Daoy (cell line): Measurements from ENCODE around the gene TTLL6. TPM values are rescaled to one million over a fixed set of nuclear protein-coding genes. Genes with fewer than 3 reads are reported as not detected.

Experiments
- DNase-seq: peaks from one replicate; pipeline ENCODE4 v3.0.0-alpha.2; 2015; ENCODE audit warnings: low read depth
- total RNA-seq: library from RNA; depleted of rRNA; stranded (reverse); fragments of >200 nt; shearing (Covaris generic); gene quantifications from 2 replicates; pipeline ENCODE4 v1.2.3, GENCODE V29; 2014

Gene TTLL6
- total RNA-seq, 1 experiment from 2014 or later, result not detected

DNA sequence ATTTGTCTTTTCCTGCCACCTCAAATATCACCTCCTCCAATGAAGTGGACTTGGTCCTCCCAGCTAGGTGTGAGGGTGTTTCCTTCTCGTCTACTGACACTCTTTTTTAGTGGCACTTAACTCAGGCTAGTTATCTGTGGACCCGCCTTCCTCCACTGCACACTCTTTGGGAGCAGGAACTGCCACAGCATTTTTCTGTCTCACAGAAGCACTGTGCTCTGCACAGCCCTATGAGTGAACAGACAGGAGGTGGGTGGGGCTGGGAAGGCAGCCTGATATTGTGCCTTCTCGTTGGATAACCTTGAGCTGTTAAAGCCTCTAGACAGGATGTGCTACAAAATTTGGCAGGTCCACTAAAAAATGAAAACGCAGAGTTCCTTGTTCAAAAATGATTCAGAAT lies 56.6 kb downstream of the TTLL6 start:
- no peak for DNase-seq

DNA sequence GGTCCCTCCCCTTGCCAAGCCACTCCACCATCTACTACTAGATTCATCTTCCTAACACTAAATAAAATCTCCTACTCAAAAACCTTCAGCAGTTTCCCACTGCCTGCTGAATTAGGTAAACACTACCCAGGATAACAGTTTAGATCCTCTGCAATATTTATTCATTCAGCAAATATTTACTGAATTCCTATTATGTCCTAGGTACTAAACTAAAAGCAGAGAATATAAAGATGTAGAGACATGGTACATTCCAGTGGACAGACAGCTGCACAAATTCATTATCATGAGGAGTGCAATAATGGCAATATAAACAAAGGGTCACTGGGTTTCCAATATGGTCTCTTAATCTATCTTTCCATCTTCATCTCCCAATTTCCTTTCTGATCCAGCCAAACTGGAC lies 57.7 kb downstream of the TTLL6 start:
- DNase-seq, result no peak

DNA sequence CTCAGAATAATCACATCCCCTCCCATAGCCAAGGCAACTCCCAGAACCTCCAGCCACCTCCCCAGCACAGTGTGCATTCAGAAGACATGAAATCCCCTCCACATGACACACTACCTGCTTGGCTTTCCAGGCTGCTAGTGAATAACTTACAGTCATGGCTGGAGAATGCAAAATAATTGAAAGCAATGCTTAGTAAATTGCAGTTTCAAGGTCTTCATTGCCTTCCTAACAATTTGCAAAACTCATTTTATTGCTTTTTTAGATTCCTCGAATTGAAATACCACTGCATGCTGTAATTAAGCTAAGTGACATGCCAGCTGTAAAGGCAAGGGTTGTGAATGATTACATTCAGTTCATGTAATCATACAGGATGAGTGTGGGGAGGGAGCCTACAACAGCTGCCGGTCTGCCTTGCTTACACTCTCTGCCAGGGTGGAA lies 59.5 kb downstream of the TTLL6 start:
- DNase-seq, result peak; percentile 29

DNA sequence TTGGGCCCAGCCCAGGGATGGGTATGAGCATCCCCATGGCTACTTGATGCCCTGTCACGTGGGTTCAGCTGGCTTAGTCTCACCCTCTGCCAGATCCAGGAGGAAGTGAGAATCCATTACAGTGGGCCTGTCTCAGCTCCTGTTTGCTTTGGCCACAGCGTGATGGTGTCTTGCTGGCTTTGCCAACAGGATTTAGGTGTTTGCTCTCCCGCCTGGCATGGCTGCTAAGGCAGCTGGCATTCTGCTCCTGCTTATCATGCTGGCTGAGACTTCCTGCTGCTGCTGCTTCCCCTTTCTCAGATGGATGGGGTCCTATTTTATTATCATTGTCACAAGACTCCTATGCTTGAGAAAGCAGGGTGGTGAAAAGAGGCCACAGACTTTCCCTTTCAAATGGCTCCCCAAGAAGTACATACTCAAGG lies 60.2 kb downstream of the TTLL6 start:
- DNase-seq, result peak; percentile 12

DNA sequence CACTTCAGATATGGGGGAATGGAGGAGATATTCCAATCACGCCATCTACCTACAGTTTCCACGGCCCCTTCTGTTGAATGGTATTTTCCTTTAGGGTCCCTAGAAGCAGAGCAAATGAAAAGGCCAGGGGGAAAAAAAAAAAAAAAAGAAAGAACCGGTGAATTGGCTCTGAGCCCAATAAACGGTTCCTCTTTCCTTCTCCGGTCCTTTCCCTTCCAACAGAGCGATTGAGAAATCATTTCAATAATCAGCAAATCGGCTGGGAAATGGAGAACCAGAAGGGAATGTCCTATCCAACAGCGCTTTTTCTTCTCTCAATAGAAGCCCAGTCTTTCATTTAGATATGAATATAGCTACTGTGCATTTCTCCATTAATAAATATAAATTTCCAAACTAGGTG lies 61.7 kb downstream of the TTLL6 start:
- no peak for DNase-seq

DNA sequence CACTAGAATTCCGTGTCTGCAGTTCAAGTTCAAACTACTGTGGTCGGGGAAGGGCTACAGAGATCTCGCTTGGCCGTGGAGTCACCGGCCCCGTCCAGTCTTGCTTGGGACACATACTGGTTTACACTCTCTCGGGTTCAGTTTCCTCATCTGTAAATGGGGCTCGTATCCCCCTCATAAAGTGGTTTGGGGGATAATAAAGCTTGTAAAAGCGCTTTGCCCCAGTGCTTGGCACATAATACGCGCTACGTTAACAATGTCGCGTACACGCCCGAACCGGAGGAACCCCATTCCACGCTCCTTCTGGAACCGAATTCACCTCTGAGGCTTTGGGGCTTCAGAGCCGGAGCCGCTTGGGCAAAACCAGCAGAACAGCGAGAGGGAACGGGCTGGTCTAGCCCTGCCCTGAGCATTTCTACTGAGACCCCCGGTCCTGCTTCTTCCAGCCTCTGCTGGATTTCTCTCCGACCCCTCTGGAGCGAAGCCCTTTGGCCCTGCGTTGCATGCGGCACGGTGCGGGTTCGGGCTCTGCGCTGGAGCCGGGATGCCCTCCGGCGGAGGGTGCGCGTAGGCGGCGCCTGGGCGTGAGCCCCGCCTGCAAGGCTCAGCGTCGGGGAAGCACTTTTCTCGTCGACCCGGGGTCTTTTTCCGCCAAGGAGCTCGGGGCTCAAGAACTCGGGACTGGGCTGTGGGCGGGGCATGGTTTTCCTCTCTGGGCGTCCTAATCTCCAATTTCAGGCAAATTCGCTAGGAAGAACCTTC lies 62.3 kb downstream of the TTLL6 start:
- DNase-seq, result peak; percentile 13

DNA sequence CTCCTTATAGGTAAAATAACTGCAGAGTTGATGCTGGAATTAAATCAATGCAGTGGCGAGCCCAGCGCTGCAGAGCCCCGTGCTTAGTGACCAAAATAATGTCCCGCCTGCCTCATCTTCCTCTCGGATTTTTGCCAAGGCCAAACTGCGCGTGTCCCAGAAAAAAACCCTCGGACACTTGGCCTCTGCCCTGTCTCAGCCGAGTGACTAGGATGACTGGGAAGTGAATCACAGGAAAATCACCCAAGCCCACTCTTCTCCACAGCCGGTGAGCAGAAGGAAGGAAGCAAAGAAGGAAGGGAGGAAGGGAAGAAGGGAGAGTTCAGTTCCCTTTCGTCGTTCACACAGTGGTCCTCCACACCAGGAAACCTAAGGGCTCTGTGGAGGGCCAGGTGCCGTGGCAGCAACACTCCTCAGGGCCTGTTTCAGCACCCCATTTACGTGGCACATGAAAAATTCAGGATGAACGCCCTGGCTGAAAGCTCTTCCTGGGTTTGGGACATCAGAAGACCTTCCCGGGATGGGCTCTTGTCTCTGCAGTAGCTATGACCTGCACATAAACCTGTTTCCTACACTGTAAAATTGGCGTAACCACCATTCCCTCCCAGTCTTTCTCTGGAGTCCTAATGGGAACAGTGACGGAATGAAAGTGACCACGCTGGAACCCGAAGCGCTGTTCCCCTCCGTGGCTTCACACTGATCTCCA lies 63.1 kb downstream of the TTLL6 start:
- DNase-seq, result peak; percentile 17

DNA sequence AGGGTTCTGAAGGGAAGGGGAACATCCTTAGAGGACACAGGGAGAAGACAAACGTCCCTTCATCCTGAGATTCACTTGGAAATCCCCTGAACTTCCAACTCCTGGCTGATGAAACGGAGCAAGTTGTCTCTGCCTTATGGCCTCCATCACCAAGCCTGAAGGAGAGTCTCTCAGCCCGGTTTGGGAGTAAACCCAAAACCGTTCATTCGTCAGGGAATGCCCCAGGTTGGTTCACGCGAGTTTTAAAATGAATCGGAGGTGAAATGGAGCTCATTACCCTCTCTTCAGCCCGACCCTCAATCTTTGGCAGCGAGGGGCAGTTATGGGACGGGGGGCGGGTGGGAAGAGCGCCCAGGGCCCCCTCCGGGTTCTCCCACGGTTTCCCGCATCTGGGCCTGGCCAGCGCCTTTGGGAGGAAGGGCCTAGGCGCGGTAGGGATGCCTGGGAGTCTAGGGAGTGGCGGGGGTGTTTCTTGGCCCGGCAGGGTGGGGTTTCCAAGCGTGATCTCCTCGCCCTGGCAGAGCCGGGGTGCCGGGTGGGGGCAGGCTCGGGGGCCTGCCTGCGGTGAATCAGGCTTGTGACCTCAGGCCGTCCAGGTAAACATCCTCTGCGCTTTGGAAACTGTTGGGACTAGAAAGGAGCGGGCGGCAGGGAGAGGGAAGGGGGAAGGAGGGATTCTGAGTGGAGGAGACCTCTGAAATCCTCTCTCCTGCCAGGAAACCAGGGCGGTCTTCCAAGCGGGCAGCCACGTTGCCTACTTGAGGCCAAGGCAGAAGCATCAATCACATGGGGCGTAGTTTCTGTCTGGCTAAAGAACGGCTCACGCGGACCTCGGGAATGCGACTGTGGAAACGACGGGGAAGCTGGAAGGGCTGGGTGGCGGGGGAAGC lies 64.4 kb downstream of the TTLL6 start:
- DNase-seq, result no peak

DNA sequence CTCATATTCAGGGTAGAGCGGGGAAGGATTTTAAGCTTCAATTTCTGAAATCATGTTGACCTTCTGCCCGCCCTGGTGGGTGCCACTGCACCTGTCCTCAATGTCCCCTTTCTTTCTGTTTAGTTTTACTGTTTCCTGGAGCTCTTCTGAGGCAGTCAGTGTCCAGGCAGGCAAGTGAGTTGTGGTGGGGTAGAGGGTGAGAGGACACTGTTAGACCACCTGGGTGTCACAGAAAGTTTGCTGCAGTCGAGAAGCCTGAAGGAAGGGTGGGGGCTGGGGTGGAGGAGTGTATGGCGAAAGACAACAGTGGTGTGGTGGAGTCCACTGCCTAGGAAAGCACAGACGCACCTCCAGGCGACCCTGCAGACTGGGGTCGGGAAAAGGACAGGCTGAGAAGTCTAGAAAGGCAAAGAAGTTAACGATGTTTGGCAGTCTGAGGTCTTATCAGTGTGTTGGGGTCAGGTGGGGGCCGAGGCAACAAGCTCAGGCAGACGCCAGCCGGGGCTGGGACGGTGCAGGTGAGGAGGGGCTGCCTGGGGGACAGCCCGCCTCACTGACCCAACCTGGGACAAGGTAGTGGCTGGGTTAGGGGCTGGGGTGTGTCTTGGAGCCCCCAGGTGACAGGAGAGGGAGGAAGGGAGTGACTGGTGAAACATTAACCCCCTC lies 65.2 kb downstream of the TTLL6 start:
- DNase-seq, result no peak

DNA sequence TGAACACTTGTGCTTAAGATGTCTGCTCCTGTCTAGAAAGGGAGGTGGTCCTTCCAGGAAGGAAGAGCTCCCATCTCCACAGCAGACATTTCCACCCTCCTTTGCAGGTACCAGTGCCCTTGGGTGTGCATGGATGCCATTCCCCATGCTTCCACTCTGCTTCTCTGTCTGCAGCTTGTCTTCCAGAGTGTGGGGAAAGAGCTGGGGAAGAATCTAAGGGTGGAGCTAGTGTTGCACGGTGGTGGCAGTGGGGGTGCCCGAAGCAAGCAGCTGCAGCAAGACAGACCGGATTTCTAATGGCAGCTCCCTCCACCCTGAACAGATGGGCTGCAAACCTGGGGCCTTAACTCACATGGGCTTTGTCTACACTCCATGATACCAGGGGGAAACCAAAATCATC lies 65.9 kb downstream of the TTLL6 start:
- no peak for DNase-seq

DNA sequence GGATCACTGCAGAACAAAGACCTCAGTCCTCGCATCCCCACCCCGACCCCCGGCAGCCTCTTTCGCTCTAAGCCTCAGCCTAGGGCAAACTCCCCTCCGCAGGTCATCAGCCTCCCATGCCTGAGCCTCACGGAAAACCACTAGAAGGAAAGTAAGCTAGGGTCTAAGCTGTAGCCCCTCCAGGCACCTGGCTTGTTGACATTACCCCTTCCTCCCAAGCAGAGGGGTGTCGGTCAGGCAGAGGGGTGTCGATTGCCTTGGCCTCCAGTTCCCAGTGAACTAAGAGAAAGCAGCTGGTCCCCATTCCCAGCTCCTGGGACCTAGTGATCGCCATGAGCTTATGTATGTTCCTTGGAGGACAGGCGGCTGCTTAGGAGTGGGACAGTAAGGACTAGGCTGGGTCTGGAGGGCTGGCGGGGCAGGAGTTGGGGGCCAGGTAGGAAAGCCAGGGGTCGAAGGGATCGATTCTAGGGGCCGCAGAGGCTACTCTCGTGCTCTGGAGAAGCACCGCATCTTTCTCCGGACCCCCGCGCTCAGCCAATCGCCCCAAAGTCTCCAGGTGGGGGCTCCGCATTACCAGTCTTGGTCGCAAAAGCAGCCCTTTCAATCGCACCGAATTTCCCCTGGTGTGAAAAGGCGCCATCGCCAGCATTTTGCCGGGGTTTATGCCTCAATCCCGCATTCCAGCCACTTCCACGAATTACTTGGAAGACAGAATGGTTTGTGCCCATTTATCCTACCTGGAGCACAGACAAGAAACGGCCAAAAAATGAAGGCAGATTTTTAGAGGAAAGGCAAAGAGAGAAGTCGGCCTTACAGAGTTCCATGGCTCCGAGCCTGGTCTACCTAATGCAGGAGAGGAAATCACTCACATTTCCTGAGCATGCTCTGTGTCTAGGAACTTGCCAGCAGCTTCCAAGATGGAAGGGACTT lies 67.1 kb downstream of the TTLL6 start:
- no peak for DNase-seq

DNA sequence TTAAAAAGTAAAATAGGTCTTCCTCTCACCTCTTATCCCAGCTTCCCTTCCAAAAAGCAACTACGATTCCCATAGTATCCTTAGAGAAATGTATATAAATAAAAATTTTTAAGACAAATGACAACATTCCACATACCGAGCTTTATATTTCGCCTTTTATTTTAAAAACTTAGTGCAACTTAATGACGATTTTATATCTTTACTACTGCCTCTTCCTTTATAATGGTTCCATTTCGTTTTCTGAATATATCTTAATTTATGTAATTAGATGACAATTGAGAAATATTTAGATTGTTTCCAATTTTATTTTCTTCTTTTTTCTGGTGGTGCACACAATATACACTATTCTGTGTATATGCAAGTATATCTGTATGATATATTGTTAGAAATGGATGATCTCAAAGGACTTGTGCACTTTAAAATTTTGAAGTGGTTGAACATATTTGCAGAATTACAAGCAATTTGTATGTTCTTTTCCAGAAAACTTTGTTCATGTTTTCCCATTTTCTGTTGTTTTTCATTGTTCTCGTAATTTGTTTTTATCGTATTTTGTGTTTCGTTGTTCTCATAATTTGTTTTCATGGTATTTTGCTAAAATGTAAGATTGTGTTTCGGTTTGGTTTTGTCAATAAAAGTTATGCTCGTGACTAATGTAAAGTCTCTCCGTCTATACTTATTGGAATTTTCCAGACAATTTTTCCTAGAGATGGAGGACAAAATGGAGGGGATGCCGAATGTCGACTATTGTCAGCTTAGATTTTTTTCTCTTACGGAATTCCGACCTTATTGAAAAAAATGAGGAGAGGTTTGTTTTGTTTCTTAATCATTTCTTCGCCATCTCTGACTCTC lies 68.1 kb downstream of the TTLL6 start:
- no peak for DNase-seq

DNA sequence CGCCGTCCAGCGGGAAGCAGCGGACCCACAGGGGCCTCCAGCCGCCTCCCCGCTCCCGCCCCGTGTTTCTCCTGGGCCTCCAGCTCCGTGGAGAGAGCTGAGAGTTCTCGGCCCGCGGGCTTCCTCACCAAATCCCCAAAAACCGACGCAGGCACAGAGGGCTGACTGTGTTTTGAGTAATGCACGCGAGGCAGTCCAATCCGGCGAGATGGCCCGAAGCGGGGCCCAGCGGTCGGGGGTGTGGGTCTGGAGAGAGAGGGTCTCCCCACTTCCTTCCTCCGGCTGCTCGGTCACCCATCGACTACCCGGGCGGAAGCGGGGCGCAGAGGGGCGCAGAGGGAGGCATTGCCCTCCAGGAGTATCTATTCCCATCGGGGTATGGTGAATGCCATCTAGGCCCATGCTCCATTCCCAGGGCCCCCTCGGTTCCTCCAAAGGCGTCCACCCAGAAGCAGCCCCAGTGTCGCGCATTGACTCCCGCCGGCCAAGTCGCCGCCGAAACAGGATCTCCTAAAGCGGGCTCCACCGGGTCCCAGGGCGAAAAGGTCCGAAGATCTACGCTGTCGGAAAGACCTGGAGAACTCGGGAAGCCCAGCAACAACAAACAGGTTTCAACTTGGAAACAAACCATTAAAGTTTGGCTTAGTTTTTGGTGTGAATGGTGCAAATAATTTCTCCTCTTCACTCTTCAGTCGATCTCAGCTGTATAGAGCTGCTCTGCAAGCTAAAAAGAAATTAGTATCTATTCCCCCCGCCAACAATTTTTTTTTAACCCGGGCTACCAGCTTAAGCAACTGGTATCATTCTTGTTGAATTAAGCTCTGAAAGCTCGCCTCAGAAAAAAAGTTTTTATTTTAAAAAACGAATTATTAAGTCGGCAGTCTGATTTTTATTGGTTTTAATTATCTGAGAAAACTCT lies 69.3 kb downstream of the TTLL6 start:
- DNase-seq, result no peak

DNA sequence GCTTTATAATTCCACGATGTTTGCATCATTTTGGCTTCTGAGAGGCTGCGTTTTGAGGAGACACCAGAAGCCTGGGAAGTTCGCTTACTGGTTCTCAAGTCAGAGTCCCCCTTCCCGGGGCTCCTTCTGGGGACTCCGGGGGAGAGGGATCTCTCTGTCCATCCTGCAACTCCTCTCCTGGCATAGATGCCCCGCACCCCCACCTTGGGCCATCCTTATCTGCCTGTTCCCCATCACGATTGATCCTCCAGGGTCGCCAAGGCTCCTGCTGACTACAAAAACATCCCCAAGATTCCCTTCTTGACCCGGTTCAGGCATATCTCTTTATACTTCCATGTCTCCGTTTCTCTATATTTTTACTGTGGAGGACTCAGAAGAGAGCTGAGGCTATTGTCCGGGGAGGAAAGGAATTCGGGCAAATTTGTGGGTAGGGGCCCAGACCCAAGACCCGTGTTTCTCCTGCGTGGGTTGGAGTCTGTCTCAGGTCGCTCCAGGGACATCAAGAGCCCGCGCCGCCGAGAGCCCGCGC lies 70.0 kb downstream of the TTLL6 start:
- DNase-seq, result no peak

DNA sequence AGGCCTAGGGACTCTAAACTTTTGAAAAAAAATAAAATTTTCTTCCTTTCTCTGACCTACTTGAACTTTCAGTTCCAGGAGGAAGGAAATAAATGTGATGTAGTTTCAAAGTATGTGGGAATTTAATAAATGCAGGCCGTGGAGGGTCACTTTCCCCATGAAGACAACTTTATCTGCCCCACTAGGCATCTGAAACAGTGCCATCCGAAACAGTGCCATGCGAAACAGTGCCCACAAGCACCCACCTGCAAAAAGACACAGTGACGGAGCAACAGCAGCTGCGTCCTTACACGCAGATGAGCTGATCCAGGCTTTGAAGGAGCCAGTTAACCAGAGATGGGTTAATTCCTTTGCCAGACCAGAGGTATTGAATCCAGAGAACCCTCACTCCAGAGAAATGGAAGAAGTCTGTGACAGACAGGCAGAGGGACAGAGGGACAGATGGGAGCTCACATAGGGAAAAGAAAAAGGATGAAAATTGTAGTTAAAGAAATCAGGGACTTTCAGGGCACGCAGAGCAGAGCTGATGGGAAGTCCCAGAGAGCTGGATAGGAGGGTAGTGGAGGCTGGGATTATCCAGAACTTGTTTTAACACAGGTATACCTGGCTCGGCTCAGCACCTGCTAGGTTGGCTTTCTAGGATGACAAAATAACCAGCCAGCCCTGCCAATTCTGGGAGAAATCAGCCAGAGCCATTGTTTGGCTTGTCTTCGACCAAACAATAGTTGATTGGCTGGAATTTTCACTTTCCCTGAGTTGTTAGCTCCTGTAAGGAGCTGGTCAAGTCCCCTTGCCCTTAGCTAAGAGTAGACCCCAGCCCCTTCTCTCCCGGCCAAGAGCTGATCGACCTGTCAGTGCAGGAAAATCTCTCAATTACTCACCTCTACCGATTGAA lies 71.4 kb downstream of the TTLL6 start:
- no peak for DNase-seq

DNA sequence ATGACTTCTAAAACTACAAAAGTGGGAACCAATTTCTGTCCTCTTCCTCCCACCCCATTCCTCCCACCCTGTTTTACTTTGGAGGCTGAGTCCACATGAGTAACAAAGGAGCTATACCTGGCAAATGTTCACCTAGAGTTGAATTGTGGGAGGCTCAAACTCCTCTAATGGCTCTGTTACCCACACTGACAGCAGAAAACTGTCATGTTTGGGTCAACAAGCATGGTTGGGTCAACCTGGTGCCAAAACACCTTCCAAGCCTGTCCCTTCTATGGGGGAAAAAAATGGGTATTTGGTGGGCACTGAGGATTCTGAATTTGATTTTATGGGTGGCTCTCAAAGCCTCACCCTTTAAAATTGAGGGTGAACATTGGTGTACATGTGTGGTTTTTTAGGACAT lies 76.5 kb downstream of the TTLL6 start:
- DNase-seq, result no peak

DNA sequence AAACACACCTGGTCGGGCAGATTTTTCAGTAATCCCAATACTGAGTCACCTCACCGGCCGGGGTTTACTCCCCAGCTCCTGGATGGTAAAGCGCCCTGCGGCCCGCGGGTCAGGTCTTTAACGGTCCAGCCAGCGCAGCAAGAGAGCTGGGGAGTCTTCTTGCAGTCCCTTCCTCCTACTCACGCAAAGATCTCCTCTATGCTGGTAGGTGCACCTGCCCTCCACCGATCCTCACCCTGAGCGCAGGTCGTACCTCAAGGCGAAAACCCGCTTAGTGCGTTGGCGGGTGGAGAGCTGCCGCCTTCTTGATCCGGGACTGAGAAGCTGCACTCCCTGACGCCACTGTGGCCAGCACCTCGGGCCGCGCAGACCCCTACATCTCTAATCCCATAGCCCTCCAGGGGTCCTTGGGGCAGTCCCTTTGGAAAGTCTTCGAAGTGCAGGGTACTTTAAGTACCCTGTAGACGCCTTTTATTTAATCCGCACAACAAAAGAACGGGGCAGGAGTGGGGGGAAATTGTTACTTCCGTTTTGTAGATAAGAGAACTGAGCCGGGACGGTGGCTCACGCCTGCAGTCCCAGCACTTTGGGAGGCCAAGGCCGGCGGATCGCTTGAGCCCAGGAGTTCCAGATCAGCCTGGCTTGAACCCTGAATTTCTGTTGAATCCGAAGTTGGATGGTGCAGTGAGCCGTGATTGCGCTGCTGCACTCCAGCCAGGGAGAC lies 78.1 kb downstream of the TTLL6 start:
- no peak for DNase-seq
